Measurements from ENCODE around the gene IGSF8. TPM values are rescaled to one million over a fixed set of nuclear protein-coding genes. Genes with fewer than 3 reads are reported as not detected.
"Not testable (repeated sequence)": the region's sequence is repeated elsewhere in the genome, so short reads cannot be mapped to it uniquely, and the experiment has no call there.

The IGSF8 gene
- total RNA-seq, 2 donors from 2014 or later, result 57.6 to 64.0 TPM

DNA sequence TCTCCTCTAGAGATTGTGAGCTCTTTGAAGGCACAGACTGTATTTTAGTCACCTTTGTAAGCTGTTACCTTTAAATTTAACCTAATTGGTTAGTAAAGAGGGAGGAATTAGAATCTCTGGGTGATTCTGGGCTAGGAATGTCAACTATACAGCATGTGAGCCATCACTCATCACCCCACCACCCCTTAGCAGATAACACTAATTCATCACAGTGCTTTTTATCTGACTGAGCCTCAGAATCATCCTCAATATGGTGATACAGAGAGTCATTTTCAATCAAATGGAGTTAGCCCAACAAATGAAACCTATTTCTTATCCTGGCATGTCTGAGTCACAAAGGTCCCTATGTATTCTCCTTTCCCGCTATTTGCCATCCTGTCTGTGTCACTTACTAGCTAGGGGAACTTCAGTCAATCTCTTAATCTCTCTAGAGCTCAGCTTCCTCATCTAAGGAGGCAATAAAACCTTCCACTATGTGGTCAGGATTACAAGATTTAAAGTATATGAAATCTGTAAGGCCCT is 41.7 kb downstream of the IGSF8 start:
- intact Hi-C loops (cut with DNase I, micrococcal nuclease), result no loop called here
- DNase-seq, result no peak
- no peak for ATAC-seq

DNA sequence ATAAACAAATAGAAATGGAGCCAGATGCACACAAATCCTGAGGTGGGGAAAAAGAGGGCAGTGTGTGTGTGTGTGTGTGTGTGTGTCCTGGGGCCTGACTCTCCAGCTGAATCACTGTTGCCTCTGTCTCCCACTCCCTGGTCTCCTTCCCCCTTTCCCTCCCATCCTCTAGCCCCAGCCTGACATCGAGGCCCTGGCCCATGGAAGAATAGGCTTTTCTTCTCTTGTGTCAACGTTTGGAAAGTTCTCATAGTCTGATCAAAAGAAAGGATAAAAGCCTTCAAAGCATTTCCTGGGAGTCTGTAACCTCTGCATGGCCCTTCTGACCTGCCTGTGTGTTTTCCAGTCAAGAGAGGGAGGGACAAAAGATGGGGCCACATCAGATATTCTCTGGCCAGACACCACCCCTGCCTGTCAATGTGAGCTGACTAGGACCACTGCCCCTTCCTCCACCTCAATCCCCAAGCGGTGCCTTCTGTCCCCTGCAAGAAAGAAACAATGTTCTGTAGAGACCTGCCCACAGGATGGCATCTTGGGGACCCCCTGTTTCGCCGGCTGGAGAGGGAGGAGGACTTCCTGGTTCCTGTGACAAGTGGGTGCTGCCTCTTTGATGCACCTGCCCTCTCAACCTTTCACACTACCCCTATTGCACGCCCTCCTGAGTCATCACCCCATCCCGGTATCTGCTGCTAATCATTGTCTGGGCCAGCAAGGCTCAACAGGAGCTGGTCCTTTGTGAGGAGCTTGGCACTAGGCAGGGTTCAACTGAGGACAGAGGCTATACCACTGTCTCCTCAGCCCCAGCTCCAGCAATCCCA is 44.7 kb downstream of the IGSF8 start:
- ATAC-seq (no peak), DNase-seq (no peak)
- intact Hi-C loops (cut with DNase I, micrococcal nuclease), result no loop called here

DNA sequence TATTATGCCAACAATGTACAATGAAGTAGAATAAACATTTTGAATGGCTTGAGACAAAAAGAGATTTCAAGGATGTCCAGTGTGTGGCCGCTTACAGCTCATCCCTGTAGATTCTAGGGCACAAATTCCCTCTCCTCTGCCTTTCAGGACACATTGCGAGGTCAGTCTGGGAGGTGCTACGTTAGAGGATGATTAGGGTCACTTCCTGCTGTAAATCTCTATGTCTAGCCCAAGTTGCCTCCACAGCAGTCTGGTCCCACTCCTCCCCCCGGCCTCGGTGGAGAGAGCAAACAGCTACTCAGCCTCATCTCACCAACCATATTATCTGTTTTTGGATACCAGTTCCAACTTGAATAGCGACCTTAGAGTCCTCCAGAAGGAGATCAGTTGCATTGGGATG is 45.5 kb downstream of the IGSF8 start:
- no peak for ATAC-seq
- no peak for DNase-seq
- intact Hi-C loops (cut with DNase I, micrococcal nuclease), result no loop called here

DNA sequence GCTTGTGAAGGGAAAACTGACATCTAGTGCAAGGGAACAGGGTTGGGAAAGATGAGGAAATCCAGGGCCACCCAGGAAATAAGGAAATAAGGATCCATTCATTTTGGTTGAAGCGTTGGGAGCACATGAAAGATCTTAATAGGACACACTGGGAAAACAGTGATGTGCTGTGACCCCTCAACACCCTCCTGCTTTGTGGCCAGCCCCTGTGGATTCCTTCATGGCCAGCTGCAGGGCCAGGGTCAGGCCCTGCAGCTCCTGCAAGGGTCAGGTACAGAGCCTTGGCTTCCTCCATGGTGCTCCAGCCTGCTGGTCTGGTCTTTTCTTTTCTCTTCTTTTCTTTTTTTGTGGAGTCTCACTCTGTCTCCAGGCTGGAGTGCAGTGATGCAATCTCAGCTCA is 47.8 kb downstream of the IGSF8 start:
- DNase-seq, result no peak
- ATAC-seq, result no peak
- intact Hi-C loops (cut with DNase I, micrococcal nuclease), result no loop called here

DNA sequence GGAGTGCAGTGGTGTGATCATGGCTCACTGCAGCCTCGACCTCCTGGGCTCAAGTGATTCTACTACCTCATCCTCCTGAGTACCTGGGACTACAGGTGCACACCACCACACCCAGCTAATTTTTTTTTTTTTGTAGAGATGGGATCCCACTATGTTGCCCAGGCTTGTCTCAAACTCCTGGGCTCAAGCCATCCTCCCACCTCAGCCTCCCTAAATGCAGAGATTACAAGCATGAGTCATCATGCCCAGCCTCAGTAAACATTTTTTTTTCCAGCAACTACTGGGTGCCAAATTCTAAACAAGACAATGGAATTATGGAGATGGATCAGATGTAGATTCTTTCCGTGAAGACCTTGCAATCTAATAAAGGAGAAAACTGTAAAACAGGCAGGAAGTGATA is 48.2 kb downstream of the IGSF8 start:
- DNase-seq; intact Hi-C loops (cut with DNase I, micrococcal nuclease); ATAC-seq: not testable (repeated sequence)

DNA sequence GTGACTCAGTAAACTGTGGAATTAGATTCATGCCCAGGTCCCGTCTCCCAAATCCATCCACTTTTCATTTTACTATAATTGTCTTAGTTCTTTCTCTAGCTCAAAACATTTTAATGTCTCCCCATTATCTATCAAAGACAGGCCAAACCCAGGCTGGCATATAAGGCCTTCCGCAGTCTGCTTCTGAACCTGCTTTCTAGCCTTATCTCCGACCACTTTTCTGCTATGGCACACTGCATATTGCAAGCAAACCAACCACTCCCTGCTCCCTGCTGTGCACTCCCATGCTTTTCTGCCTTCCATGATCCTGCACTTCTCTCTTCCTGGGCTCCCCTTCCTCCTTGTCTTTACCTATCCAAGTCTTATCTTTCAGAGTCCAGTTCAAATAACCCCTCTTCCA is 49.3 kb downstream of the IGSF8 start:
- DNase-seq (no peak), ATAC-seq (no peak)
- intact Hi-C loops (cut with DNase I, micrococcal nuclease), result no loop called here

DNA sequence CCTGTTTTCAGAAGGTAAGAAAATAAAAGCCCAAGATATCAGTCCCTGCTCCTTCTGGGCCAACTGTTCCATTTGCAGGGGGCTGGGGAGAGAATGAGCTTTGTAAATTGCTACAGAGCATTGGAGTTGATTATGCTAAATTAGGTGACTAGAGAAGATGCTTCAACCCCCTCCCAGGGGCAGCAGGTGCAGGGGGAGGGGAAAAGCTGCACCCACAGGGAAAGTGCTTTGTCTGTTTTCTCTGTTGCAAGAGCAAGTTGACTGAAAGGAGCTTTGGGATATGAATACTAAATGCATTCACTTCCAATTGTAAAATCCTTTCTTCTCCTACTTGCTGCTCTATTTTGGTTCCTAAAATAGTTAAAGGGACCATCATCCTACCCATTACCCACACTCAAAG is 50.1 kb downstream of the IGSF8 start:
- intact Hi-C loops (cut with DNase I, micrococcal nuclease), result no loop called here
- no peak for ATAC-seq
- DNase-seq, result no peak

DNA sequence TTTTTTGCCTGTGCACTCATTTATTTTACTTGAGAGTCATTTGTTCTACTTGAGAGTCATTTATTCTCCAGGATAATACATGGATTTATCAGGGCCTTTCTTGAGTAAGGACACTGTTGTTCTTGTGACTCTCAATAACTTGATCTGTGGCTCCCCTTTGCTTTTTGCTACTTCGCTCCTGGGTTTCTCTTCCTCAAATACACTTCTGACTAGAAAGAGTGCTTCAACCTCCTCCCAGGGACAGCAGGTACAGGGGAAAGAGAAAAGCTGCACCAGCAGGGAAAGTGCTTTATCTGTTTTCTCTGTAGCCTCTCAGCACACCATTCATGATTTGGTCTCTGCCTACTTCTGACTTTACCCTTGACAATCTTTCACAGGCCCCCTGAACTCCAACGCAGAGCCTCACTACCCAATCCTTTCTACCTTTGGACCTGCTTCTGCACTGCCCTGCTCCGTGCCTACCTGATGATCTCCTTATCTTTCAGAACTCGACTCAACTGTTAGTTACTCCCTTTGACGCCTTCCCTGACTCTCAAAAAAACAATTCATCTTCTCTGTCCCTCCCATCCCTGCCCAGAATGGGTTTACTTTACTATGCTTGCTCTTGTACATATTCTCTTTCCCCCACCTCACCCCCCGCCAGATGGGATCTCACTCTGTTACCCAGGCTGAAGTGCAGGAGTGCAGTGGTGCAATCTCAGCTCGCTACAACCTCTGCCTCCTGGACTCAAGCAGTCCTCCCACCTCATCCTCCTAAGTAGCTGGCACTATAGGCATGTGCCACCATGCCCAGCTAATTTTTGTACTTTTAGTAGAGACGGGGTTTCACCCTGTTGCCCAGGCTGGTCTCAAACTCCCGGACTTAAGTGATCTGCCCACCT is 51.1 kb downstream of the IGSF8 start:
- intact Hi-C loops (cut with DNase I, micrococcal nuclease), result no loop called here
- ATAC-seq (no peak), DNase-seq (no peak)

DNA sequence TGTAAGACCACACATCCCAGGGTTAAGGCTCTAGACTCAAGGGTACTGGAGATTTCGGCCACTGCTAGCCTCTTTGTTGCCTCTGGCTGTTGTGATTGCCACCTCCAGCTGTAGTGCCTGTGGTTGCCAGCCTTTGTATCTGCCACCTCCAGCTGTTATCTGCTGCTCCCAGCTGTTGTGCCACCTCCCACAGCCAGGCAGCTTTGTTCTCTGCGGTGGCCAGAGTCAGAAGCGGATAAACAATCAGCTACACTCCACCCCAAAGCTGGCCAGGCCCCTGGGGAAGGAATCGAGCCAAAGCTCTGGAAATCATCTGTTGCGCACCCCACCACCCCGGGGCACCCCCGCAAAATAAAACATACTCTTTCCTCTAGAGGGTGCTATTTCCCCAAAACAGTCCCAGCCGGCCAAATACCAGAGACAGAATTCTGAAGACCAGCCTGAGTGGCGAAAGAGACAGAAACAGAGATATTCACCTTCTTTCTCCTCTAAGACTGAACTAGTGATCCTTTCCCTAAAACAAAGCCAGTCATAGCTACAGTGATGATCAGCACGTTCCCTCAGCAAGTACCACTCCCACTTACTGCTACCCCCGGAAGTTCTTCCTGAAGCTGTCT is 51.8 kb downstream of the IGSF8 start:
- intact Hi-C loops (cut with DNase I, micrococcal nuclease), result no loop called here
- peak; percentile 69 for ATAC-seq
- DNase-seq, result peak; percentile 28 to 57

DNA sequence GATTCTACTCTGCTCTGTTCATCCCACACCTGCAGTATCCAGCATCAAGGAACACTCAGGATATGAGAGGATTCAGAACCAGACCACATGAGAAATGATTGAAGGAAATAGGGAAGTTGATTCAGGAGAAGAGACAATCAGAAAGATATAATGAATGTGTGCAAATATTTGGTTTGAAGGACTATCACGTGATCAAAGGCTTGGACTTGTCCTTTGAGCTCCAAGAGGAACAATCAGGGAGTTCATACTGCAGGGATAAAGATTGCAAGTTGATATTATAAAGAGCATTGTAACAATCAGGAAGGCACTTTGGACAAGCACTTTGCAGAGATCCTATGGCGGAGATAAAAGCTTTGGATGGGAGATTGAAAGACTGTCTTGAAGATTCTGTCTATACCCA is 52.8 kb downstream of the IGSF8 start:
- peak; percentile 81 for ATAC-seq
- intact Hi-C loops (cut with DNase I, micrococcal nuclease), result no loop called here
- no peak for DNase-seq

DNA sequence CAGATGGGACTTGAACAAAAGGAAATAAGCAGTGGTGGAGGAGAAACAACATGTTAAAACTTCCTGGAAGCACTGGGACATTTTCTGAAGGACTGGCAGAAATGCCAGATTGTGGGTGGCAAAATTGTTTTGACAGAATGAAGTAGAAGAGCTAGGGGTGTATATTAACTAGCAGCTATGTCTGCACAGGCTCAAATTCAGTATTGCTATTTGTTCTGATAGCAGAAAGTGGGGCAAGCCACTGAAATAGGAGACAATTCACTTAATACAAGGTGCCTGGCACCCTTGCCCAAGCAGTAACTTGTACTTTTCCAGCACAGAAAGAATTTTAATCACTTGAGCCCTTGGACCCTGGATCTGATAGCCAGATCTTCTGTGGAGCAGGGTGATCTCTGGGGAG is 54.9 kb downstream of the IGSF8 start:
- no peak for DNase-seq
- no peak for ATAC-seq
- intact Hi-C loops (cut with DNase I, micrococcal nuclease), result no loop called here

Other genes starting within 250 kb of the IGSF8 start
- not detected for gene VSIG8, start 236.0 kb downstream of the IGSF8 start, total RNA-seq
- gene CFAP45, start 198.5 kb downstream of the IGSF8 start, total RNA-seq, result under 1 TPM; 0.31 to 0.34 TPM
- 100 to 1,000 TPM; 268 to 291 TPM for gene TAGLN2, start 173.1 kb downstream of the IGSF8 start, total RNA-seq
- gene IGSF9, start 153.0 kb downstream of the IGSF8 start, total RNA-seq, result 10 to 100 TPM; 31.5 to 46.3 TPM
- gene SLAMF9, start 144.4 kb downstream of the IGSF8 start, total RNA-seq, result not detected
- 1 to 10 TPM; 5.4 to 6.2 TPM for gene PIGM, start 66.6 kb downstream of the IGSF8 start, total RNA-seq
- gene KCNJ10, start 28.5 kb downstream of the IGSF8 start, total RNA-seq, result under 1 TPM in 1 of 2 donors, not detected in 1; 0.45 TPM
- not detected for gene KCNJ9, start 17.1 kb downstream of the IGSF8 start, total RNA-seq
- 10 to 100 TPM in 1 of 2 donors, 1 to 10 TPM in 1; 1.8 to 12.1 TPM for gene ATP1A2, start 17.1 kb upstream of the IGSF8 start, total RNA-seq
- gene ATP1A4, start 53.0 kb upstream of the IGSF8 start, total RNA-seq, result not detected
- under 1 TPM in 1 of 2 donors, not detected in 1; 0.64 TPM for gene CASQ1, start 92.0 kb upstream of the IGSF8 start, total RNA-seq
- gene PEA15, start 106.8 kb upstream of the IGSF8 start, total RNA-seq, result 10 to 100 TPM; 26.2 to 42.4 TPM
- gene DCAF8, start 163.9 kb upstream of the IGSF8 start, total RNA-seq, result 10 to 100 TPM; 83.3 to 92.8 TPM
- 10 to 100 TPM; 57.3 to 70.1 TPM for gene PEX19, start 186.5 kb upstream of the IGSF8 start, total RNA-seq
- 100 to 1,000 TPM; 153 to 165 TPM for gene COPA, start 244.6 kb upstream of the IGSF8 start, total RNA-seq
- 100 to 1,000 TPM in 1 of 2 donors, 10 to 100 TPM in 1; 89.5 to 109 TPM for gene NCSTN, start 244.8 kb upstream of the IGSF8 start, total RNA-seq

Measured in left colon (tissue), 2 donors.